Measurements from ENCODE around the gene CLDN19. TPM values are rescaled to one million over a fixed set of nuclear protein-coding genes. Genes with fewer than 3 reads are reported as not detected.
"Not testable (repeated sequence)": the region's sequence is repeated elsewhere in the genome, so short reads cannot be mapped to it uniquely, and the experiment has no call there.

CLDN19 gene
- total and polyA plus RNA-seq, 9 of the 15 experiments (the other 6 are each of a cell fraction or from before 2014, with no cell fraction given): not detected

- H2AFZ ChIP-seq (ENCODE audit: low read depth, low read length); CTCF ChIA-PET (ENCODE audit: low intra/inter-chr PET ratio): not testable (repeated sequence)
Observed at GRCh38 chr1:42714441-42714840, 25.6 kb downstream of the CLDN19 start.

More at GRCh38 chr1:42714441-42714840, 25.6 kb downstream of the CLDN19 start:
- H3K9me3 ChIP-seq (replicated peaks; ENCODE audit: control insufficient read depth, insufficient read depth, low read depth, low read length); FAIRE-seq; DNase-seq (ENCODE audit: extremely low read depth in 1 of 4, low spot score in 3 of 4); POLR2A ChIA-PET; BruUV-seq (replicated peaks); H4K20me1 ChIP-seq (replicated peaks; ENCODE audit: control insufficient read depth, insufficient read depth, low read length); H3K4me3 ChIP-seq; in situ Hi-C loops (cut with MboI); H3K27ac ChIP-seq (ENCODE audit: extremely low read depth, low read depth, low read length); H3K4me1 ChIP-seq (replicated peaks in 1 of 2; ENCODE audit: control insufficient read depth in 2 of 2, insufficient read depth in 2 of 2, low read length in 2 of 2); ATAC-seq; H3K27me3 ChIP-seq (ENCODE audit: control insufficient read depth in 2 of 2, insufficient read depth in 2 of 2, low read length in 2 of 2); H3K4me2 ChIP-seq (ENCODE audit: insufficient read depth, low read length); intact Hi-C loops (cut with micrococcal nuclease); H3K9ac ChIP-seq (ENCODE audit: insufficient read depth in 1 of 2, low read depth in 2 of 2, low read length in 2 of 2); H3K9me1 ChIP-seq (ENCODE audit: control insufficient read depth, insufficient read depth, low read length): not testable (repeated sequence)
- peaks cover 13% of the 10 kb centered on the region; the same call in 2 of the 3 replicates for H3K79me2 ChIP-seq (ENCODE audit: control insufficient read depth, insufficient read depth, low read length)
- peaks cover 50% of the 10 kb centered on the region for H3K36me3 ChIP-seq (ENCODE audit: control insufficient read depth, insufficient read depth, low read length)
- TF ChIP-seq HLTF (IDR thresholded peaks at IDR 0.05) (peak; percentile 39; the same call in 1 of the 2 replicates), CBX3 (IDR thresholded peaks at IDR 0.05; ENCODE audit: borderline replicate concordance in 1 of 2, low read length in 2 of 2) (0 out of 3 replicates have a peak, but pooled peaks of 1 of the 2 experiments have one; percentile 50), TRIM24 (IDR thresholded peaks at IDR 0.05) (peak in 1 of 2 experiments; percentile 42; a peak in 2 of 4 replicates), ZNF384 (IDR thresholded peaks at IDR 0.05; ENCODE audit: low read depth, low read length) (peak; percentile 74), ZNF280A (IDR thresholded peaks at IDR 0.05; ENCODE audit: low read depth, partially characterized antibody) (peak; percentile 76), TRIM28 (IDR thresholded peaks at IDR 0.05) (peak; percentile 67; the same call in 1 of the 2 replicates)
